NOMO-1 treated with dmso at 0.1 percent for 144 hours (cell line): ENCODE data around the gene TRPT1.

Experiments used
- DNase-seq: peaks from one replicate; lab custom pipeline; 2025; ENCODE audit not compliant: unreplicated experiment; lab: John Stamatoyannopoulos, UW

Gene TRPT1

GRCh38 chr11:64245797-64246620 is 20.0 kb upstream of the TRPT1 start:
- DNase-seq = peak; percentile 34

GRCh38 chr11:64245401-64245796 is 19.4 kb upstream of the TRPT1 start:
- no peak for DNase-seq

- DNase-seq = no peak
These were observed 19.0 kb upstream of the TRPT1 start for GRCh38 chr11:64244966-64245365.

GRCh38 chr11:64244107-64244506 is 18.1 kb upstream of the TRPT1 start:
- DNase-seq = no peak

GRCh38 chr11:64243236-64243854 is 17.4 kb upstream of the TRPT1 start:
- no peak for DNase-seq

- DNase-seq = peak; percentile 98
These were observed 15.7 kb upstream of the TRPT1 start for GRCh38 chr11:64241491-64242374.

- no peak for DNase-seq
These were observed 15.2 kb upstream of the TRPT1 start for GRCh38 chr11:64241241-64241490.

GRCh38 chr11:64240435-64241240 is 14.7 kb upstream of the TRPT1 start, which contains the start of gene FKBP2:
Gene FKBP2, plus strand, starts transcription at chr11:64241095. Its CDS starts 1,293 bp downstream, at chr11:64242388.
- peak; percentile 96 for DNase-seq

- DNase-seq = peak; percentile 98
These were observed 13.9 kb upstream of the TRPT1 start for GRCh38 chr11:64239662-64240434.

- DNase-seq = peak; percentile 73
These were observed 13.0 kb upstream of the TRPT1 start for GRCh38 chr11:64238999-64239398.

GRCh38 chr11:64238076-64238475 is 12.1 kb upstream of the TRPT1 start:
- DNase-seq = no peak

GRCh38 chr11:64237484-64237951 is 11.5 kb upstream of the TRPT1 start:
- DNase-seq = no peak

GRCh38 chr11:64235437-64236161 is 9.6 kb upstream of the TRPT1 start:
- DNase-seq = no peak

- no peak for DNase-seq
These were observed 8.8 kb upstream of the TRPT1 start for GRCh38 chr11:64234647-64235379.

GRCh38 chr11:64233913-64234586 is 8.1 kb upstream of the TRPT1 start, which contains the start of gene VEGFB:
Gene VEGFB, plus strand, starts transcription at chr11:64234584. Its CDS starts 250 bp downstream, at chr11:64234834.
- DNase-seq = peak; percentile 39

GRCh38 chr11:64232967-64233315 is 7.0 kb upstream of the TRPT1 start:
- DNase-seq = no peak

GRCh38 chr11:64232182-64232966 is 6.4 kb upstream of the TRPT1 start:
- DNase-seq = no peak
